ENCODE measurements around the gene ACSBG1. TPM values are rescaled to one million over a fixed set of nuclear protein-coding genes. Genes with fewer than 3 reads are reported as not detected.

The ACSBG1 gene
- total and polyA plus RNA-seq, 2 of the 8 experiments (the other 6 are each of a cell fraction or from before 2014, with no cell fraction given): 5.4 to 7.1 TPM

DNA sequence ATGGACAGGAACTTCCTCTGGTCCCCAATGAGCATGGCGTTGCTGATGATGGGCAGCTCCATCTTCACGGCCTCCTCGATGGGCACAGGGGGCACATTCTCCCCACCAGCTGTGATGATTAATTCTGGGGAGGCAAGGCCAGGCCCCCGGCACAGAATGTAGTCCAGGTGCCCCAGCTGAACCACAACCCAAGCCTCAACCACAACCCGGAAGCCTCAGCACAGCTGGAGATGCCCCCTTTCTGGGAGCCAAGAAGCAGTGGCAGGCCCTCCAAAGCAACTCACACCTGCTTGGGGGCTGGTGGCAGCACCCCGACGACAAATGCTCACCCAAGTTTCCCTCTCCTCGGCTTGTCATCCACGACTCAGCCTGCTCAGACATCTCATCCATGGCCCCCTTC lies 60.0 kb downstream of the ACSBG1 start:
- H3K18ac ChIP-seq (ENCODE audit: extremely low read depth, low read length): no peak overlapping the region
- CTCF ChIA-PET (ENCODE audit: partially characterized antibody): interaction anchor here (0.8 to 19.5 kb wide), 8 partner anchors 8 to 208 kb away, joined by 3 to 285 read pairs (median 6); partner anchors contain the start of gene ACSBG1
- H2BK12ac ChIP-seq (ENCODE audit: low read depth, low read length): no peak overlapping the region
- H3K23ac ChIP-seq (ENCODE audit: insufficient read length): no peak overlapping the region
- H4K20me1 ChIP-seq (replicated peaks in 1 of 2; ENCODE audit: control insufficient read depth in 1 of 2, insufficient read depth in 2 of 2, low read length in 2 of 2): peaks cover 3 to 4% of the 10 kb centered on the region in 2 experiments
- H3K4me2 ChIP-seq (ENCODE audit: insufficient read depth in 1 of 2, low read depth in 2 of 2, low read length in 2 of 2): no peak overlapping the region
- H2AFZ ChIP-seq (ENCODE audit: low read length): no peak overlapping the region
- no peaks in the 10 kb centered on the region for H3K79me1 ChIP-seq (ENCODE audit: low read depth, low read length)
- no peak overlapping the region for H4K91ac ChIP-seq (replicated peaks; ENCODE audit: insufficient read length, low read length)
- no peak overlapping the region for H2AK5ac ChIP-seq (ENCODE audit: low read depth, low read length)
- H3K36me3 ChIP-seq (ENCODE audit: control insufficient read depth in 2 of 4, insufficient read depth in 4 of 4, low read length in 3 of 4): peaks cover 0 to 6% (median 0%) of the 10 kb centered on the region in 4 experiments; a peak in 3 of 8 replicates
- no peak overlapping the region; the same call in 1 of the 2 replicates for H2BK5ac ChIP-seq (ENCODE audit: low read depth, low read length)
- no peak overlapping the region for H2BK20ac ChIP-seq (ENCODE audit: low read length)
- no peak overlapping the region for H4K5ac ChIP-seq (ENCODE audit: insufficient read length, low read depth, low read length)
- no peak overlapping the region for H3K56ac ChIP-seq (replicated peaks; ENCODE audit: insufficient read length, low read depth, low read length)
- H3K4me3 ChIP-seq (ENCODE audit: extremely low read depth in 1 of 4, insufficient read depth in 2 of 4, low read depth in 3 of 4, low read length in 4 of 4): no peak overlapping the region
- FAIRE-seq (no peak), DNase-seq (ENCODE audit: low read depth in 1 of 2, low spot score in 2 of 2) (no peak)
- H4K8ac ChIP-seq (ENCODE audit: extremely low read depth, insufficient read depth, low read length): no peak overlapping the region
- H3K4me1 ChIP-seq (replicated peaks in 1 of 4; ENCODE audit: control insufficient read depth in 3 of 4, insufficient read depth in 4 of 4, low read length in 3 of 4): no peaks in the 10 kb centered on the region
- no peaks in the 10 kb centered on the region for H3K9me3 ChIP-seq (ENCODE audit: insufficient read depth in 2 of 2, low read depth in 1 of 2, low read length in 1 of 2)
- no peak overlapping the region for H2BK15ac ChIP-seq (ENCODE audit: low read length)
- no peaks in the 10 kb centered on the region for H3K27me3 ChIP-seq (replicated peaks in 1 of 4; ENCODE audit: control insufficient read depth in 3 of 4, extremely low read depth in 1 of 4, insufficient read depth in 3 of 4, low read length in 3 of 4)
- POLR2A ChIA-PET (ENCODE audit: partially characterized antibody): interaction anchor here (0.8 kb wide), 1 partner anchor 9 kb away, joined by 3 read pairs; no protein-coding TSS in a partner anchor
- TF ChIP-seq BACH1 (IDR thresholded peaks at IDR 0.05; ENCODE audit: low read length) (no peak), RXRA (IDR thresholded peaks at IDR 0.05; ENCODE audit: insufficient read depth, low read depth, low read length) (no peak), CBX5 (IDR thresholded peaks at IDR 0.05; ENCODE audit: low read depth, low read length) (no peak), SAP30 (IDR thresholded peaks at IDR 0.05; ENCODE audit: insufficient read depth, insufficient replicate concordance, low read length) (no peak), RBBP5 (IDR thresholded peaks at IDR 0.05; ENCODE audit: borderline replicate concordance, low read depth, low read length) (no peak), SP1 (IDR thresholded peaks at IDR 0.05; ENCODE audit: low read depth, low read length) (no peak)
- H3K79me2 ChIP-seq (ENCODE audit: control insufficient read depth in 1 of 2, insufficient read depth in 2 of 2, low read length in 2 of 2): no peaks in the 10 kb centered on the region
- 94% methylated on average over 9 of the region's 9 CpGs; no CpG with 5 or more reads in 1 of the 2 experiments for WGBS, 2 experiments (ENCODE audit: extremely low coverage in 1 of 2, insufficient coverage in 1 of 2, insufficient read length in 1 of 2, insufficient replicate concordance in 2 of 2, low coverage in 1 of 2, low lambda C conversion rate in 2 of 2, missing lambda C conversion rate in 1 of 2)
- H3K4ac ChIP-seq (replicated peaks; ENCODE audit: insufficient read length, low read depth, low read length): no peak overlapping the region
- H3K23me2 ChIP-seq (ENCODE audit: low read depth, low read length): no peaks in the 10 kb centered on the region
- no peak overlapping the region for H2BK120ac ChIP-seq (replicated peaks; ENCODE audit: low read depth, low read length)
- H3K9ac ChIP-seq (replicated peaks in 1 of 4; ENCODE audit: extremely low read depth in 1 of 4, low read depth in 3 of 4, low read length in 3 of 4): no peak overlapping the region
- no peak overlapping the region for H3K27ac ChIP-seq (ENCODE audit: low read depth, low read length)
- no peak overlapping the region for H3K14ac ChIP-seq (ENCODE audit: insufficient read length)

Data from H1 (cell line).